ENCODE data around the gene KIF16B.
A peak's percentile ranks its signal among the peaks of the same experiment; 100 is the strongest.
"Not testable (repeated sequence)": the region's sequence is repeated elsewhere in the genome, so short reads cannot be mapped to it uniquely, and the experiment has no call there.

The KIF16B gene

GRCh38 chr20:16590041-16590633 is 16.9 kb upstream of the KIF16B start:
- DNase-seq, result no peak

- DNase-seq, result no peak
Measured at GRCh38 chr20:16589623-16590022, 16.4 kb upstream of the KIF16B start.

- DNase-seq, result no peak
Measured at GRCh38 chr20:16588241-16588640, 15.0 kb upstream of the KIF16B start.

GRCh38 chr20:16587066-16587465 is 13.8 kb upstream of the KIF16B start:
- no peak for DNase-seq

GRCh38 chr20:16583474-16583873 is 10.2 kb upstream of the KIF16B start:
- DNase-seq, result no peak

- DNase-seq, result no peak
Measured at GRCh38 chr20:16581241-16581640, 8.0 kb upstream of the KIF16B start.

- no peak for DNase-seq
Measured at GRCh38 chr20:16580620-16581019, 7.4 kb upstream of the KIF16B start.

- no peak for DNase-seq
Measured at GRCh38 chr20:16580147-16580546, 6.9 kb upstream of the KIF16B start.

GRCh38 chr20:16576219-16576618 is 3.0 kb upstream of the KIF16B start:
- no peak for DNase-seq

- no peak for DNase-seq
Measured at GRCh38 chr20:16575390-16576140, 2.3 kb upstream of the KIF16B start.

- peak; percentile 28 to 30 for DNase-seq
Measured at GRCh38 chr20:16574656-16575355, 1.6 kb upstream of the KIF16B start.

GRCh38 chr20:16571333-16571732 is 1.9 kb downstream of the KIF16B start:
- DNase-seq, result no peak

GRCh38 chr20:16569246-16570153 is 3.7 kb downstream of the KIF16B start:
- no peak for DNase-seq

- no peak for DNase-seq
Measured at GRCh38 chr20:16566080-16566479, 7.2 kb downstream of the KIF16B start.

GRCh38 chr20:16564079-16564478 is 9.2 kb downstream of the KIF16B start:
- DNase-seq, result not testable (repeated sequence)

GRCh38 chr20:16563066-16563806 is 10.0 kb downstream of the KIF16B start:
- DNase-seq, result no peak

- no peak for DNase-seq
Measured at GRCh38 chr20:16562259-16562658, 11.0 kb downstream of the KIF16B start.

- DNase-seq, result no peak
Measured at GRCh38 chr20:16560661-16561060, 12.6 kb downstream of the KIF16B start.

GRCh38 chr20:16560216-16560615 is 13.0 kb downstream of the KIF16B start:
- DNase-seq, result no peak

- no peak for DNase-seq
Measured at GRCh38 chr20:16556301-16556700, 16.9 kb downstream of the KIF16B start.

GRCh38 chr20:16555754-16556153 is 17.5 kb downstream of the KIF16B start:
- no peak for DNase-seq
